ENCODE measurements around the gene FOXM1. TPM values are rescaled to one million over a fixed set of nuclear protein-coding genes. Genes with fewer than 3 reads are reported as not detected.

FOXM1 gene
- total RNA-seq, 4 donors from 2014 or later, result 5.9 to 28.7 (median 14.2) TPM

DNA sequence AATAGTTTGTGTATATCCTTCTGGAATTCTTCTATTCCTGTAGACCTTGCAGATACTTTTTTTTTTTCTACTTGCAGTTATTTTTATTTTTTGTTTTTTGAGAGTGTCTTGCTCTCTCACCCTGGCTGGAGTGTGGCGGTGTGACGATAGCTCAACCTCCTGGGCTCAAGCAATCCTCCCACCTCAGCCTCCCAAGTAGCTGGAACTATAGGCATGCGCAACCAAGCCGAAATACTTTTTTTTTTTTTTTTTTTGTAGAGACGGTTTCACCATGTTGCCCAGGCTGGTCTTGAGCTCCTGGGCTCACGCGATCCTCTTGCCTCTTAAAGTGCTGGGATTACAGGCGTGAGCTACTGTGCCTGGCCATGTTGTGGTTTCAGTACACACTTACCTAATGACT, 23.7 kb upstream of the FOXM1 start:
- no peak overlapping the region for H3K4me3 ChIP-seq
- peaks cover 0 to 23% (median 6%) of the 10 kb centered on the region in 3 donors for H3K4me1 ChIP-seq
- TF ChIP-seq, protein P1, sequence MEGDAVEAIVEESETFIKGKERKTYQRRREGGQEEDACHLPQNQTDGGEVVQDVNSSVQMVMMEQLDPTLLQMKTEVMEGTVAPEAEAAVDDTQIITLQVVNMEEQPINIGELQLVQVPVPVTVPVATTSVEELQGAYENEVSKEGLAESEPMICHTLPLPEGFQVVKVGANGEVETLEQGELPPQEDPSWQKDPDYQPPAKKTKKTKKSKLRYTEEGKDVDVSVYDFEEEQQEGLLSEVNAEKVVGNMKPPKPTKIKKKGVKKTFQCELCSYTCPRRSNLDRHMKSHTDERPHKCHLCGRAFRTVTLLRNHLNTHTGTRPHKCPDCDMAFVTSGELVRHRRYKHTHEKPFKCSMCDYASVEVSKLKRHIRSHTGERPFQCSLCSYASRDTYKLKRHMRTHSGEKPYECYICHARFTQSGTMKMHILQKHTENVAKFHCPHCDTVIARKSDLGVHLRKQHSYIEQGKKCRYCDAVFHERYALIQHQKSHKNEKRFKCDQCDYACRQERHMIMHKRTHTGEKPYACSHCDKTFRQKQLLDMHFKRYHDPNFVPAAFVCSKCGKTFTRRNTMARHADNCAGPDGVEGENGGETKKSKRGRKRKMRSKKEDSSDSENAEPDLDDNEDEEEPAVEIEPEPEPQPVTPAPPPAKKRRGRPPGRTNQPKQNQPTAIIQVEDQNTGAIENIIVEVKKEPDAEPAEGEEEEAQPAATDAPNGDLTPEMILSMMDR (IDR thresholded peaks at IDR 0.05), result no peak
- no peak for TF ChIP-seq POLR2A (IDR thresholded peaks at IDR 0.05)
- no peak overlapping the region for H3K27ac ChIP-seq
- 80 to 85% methylated on average over 8 of the region's 8 CpGs for WGBS, 2 donors
- intact Hi-C loops (cut with DNase I), result no loop called here
- H3K9me3 ChIP-seq, result no peaks in the 10 kb centered on the region
- no peak for DNase-seq
- H3K36me3 ChIP-seq, result no peaks in the 10 kb centered on the region
- H3K27me3 ChIP-seq, result no peaks in the 10 kb centered on the region

DNA sequence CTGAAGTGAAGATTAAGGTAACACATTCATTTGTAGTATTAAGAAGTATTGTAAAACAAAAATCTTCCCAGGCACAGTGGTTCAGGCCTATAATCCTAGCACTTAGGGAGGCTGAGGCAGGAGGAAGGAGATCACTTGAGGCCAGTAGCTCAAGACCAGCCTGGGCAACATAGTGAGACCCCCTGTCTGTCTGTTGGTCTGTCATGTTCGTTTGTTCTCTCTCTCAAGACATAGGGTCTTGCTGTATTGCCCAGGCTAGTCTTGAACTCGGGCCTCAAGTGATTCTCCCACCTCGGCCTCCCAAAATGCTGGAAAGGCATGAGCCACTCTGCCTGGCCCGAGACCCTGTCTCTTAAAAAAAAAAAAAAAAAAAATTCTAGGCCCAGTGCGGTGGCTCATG, 20.4 kb upstream of the FOXM1 start:
- H3K4me3 ChIP-seq, result no peak overlapping the region
- H3K27ac ChIP-seq, result no peak overlapping the region
- 100% methylated on average over 2 to 5 of the region's 5 CpGs for WGBS, 2 donors
- H3K27me3 ChIP-seq, result no peaks in the 10 kb centered on the region
- H3K4me1 ChIP-seq, result peaks cover 0 to 25% (median 10%) of the 10 kb centered on the region in 3 donors
- no peaks in the 10 kb centered on the region for H3K9me3 ChIP-seq
- DNase-seq, result no peak
- intact Hi-C loops (cut with DNase I), result no loop called here
- no peaks in the 10 kb centered on the region for H3K36me3 ChIP-seq
- TF ChIP-seq POLR2A (IDR thresholded peaks at IDR 0.05), result no peak
- TF ChIP-seq, protein P1 (IDR thresholded peaks at IDR 0.05), result no peak

DNA sequence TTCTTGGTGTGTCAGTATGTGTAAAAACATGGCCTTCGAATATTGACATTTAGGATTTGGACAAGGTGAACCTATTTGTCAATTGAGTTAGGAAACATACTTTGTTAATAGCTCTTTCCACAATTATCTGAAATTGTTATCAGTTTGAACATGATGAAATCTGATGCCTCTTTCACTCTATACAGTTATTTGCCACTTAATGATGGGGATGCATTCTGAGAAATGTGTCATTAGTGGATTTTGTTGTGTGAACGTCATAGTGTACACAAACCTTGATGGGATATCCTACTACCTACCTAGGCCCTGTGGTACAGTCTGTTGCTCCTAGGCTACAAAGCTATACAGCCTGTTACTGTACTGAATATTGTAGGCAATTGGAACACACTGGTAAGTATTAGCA, 18.5 kb upstream of the FOXM1 start:
- TF ChIP-seq, protein P1 (IDR thresholded peaks at IDR 0.05), result no peak
- TF ChIP-seq POLR2A (IDR thresholded peaks at IDR 0.05), result no peak
- no peak for DNase-seq
- Histone ChIP-seq H3K4me1 (peaks cover 0 to 29% (median 7%) of the 10 kb centered on the region in 3 donors), H3K36me3 (no peaks in the 10 kb centered on the region), H3K27ac (no peak overlapping the region), H3K9me3 (no peaks in the 10 kb centered on the region), H3K27me3 (no peaks in the 10 kb centered on the region), H3K4me3 (no peak overlapping the region)
- intact Hi-C loops (cut with DNase I), result no loop called here
- WGBS, 2 donors, result 70 to 73% methylated on average over 2 of the region's 2 CpGs

DNA sequence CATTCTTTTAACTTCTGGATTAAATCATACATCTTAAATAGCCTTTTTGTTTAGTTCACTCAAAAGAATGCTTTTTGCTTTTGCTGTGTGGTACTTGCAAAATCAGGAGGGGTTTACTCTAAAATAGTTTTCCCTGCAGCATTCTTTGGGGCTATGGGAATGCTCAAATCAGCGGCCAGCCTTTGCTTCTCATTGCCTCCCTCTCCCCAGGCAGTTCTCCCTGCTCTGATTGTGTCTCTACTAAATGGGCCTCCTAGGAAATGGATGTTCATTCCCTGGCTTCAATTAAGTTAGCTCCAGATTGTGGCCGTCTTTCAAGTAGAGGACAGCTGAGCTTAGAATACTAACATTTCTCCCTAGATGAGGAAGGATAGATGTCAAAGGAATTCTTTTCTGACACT, 18.1 kb upstream of the FOXM1 start:
- intact Hi-C loops (cut with DNase I), result no loop called here
- Histone ChIP-seq H3K4me1 (peaks cover 4 to 33% (median 9%) of the 10 kb centered on the region in 3 donors), H3K9me3 (no peaks in the 10 kb centered on the region), H3K4me3 (no peak overlapping the region), H3K27ac (no peak overlapping the region), H3K27me3 (no peaks in the 10 kb centered on the region), H3K36me3 (no peaks in the 10 kb centered on the region)
- WGBS, 2 donors, result 42 to 86% methylated on average over 2 of the region's 2 CpGs
- no peak for TF ChIP-seq POLR2A (IDR thresholded peaks at IDR 0.05)
- TF ChIP-seq, protein P1 (IDR thresholded peaks at IDR 0.05), result no peak
- no peak for DNase-seq

DNA sequence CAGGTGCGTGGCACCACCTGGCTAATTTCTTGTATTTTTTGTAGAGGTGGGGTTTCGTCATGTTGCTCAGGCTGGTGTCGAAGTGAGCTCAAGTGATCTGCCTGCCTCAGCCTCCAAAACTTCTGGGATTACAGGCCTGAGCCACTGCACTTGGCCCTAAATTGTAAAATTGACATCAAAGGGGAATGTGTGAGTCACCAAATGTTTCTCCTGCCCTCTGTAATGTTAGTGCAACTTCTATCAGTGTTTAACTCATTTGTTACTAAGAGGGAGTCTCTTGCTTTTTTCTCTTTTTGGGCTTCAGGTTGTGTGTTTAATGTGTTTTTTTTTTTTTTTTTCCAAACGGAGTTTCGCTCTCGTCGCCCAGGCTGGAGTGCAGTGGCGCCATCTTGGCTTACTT, 16.0 kb upstream of the FOXM1 start:
- Histone ChIP-seq H3K4me1 (peaks cover 6 to 37% (median 10%) of the 10 kb centered on the region in 3 donors), H3K4me3 (peak overlapping the region in 1 of 4 donors; percentile 25), H3K27ac (peak overlapping the region in 1 of 4 donors; percentile 98), H3K9me3 (no peaks in the 10 kb centered on the region), H3K27me3 (no peaks in the 10 kb centered on the region), H3K36me3 (peaks cover 0 to 7% (median 0%) of the 10 kb centered on the region in 3 donors)
- DNase-seq, result no peak
- WGBS, 2 donors, result 50 to 61% methylated on average over 6 to 7 of the region's 8 CpGs
- intact Hi-C loops (cut with DNase I), result no loop called here
- TF ChIP-seq POLR2A (IDR thresholded peaks at IDR 0.05), result no peak
- TF ChIP-seq, protein P1 (IDR thresholded peaks at IDR 0.05), result no peak

Measured in esophagus squamous epithelium (tissue), 5 donors.